ENCODE data around the gene CYP4A22. TPM values are rescaled to one million over a fixed set of nuclear protein-coding genes. Genes with fewer than 3 reads are reported as not detected.
"Not testable (repeated sequence)": the region's sequence is repeated elsewhere in the genome, so short reads cannot be mapped to it uniquely, and the experiment has no call there.

CYP4A22 gene
- total and polyA plus RNA-seq, 2 experiments from 2014 or later: not detected

GRCh38 chr1:47192458-47193384 is 55.5 kb downstream of the CYP4A22 start:
- H3K27me3 ChIP-seq (ENCODE audit: insufficient read depth): peaks cover 32% of the 10 kb centered on the region
- peak; percentile 97 for DNase-seq (ENCODE audit: low spot score)
- H3K79me2 ChIP-seq (replicated peaks; ENCODE audit: insufficient read depth): no peaks in the 10 kb centered on the region
- peak; percentile 93 for ATAC-seq
- no peak overlapping the region for H3K4me3 ChIP-seq
- H3F3A ChIP-seq (replicated peaks; ENCODE audit: low read depth): no peaks in the 10 kb centered on the region
- H3K27ac ChIP-seq (ENCODE audit: low read depth): no peak overlapping the region
- Mint-ChIP-seq H3K4me1 (peaks cover 36% of the 10 kb centered on the region), H3K9me3 (no peaks in the 10 kb centered on the region), H3K36me3 (ENCODE audit: low read depth) (no peaks in the 10 kb centered on the region), H3K4me3 (peak overlapping the region; percentile 48; the same call in 2 of the 3 replicates), H3K27ac (no peak overlapping the region), H3K27me3 (ENCODE audit: insufficient read depth, low read depth, poor library complexity) (peaks cover 35% of the 10 kb centered on the region)
- peak overlapping the region; percentile 11; the same call in 1 of the 2 replicates for H3K4me2 ChIP-seq
- TF ChIP-seq NANOG (IDR thresholded peaks at IDR 0.05; ENCODE audit: borderline replicate concordance) (no peak), CTCF (conservative IDR thresholded peaks at IDR 0.05; ENCODE audit: low read depth in 2 of 2) (peak; percentile 96 to 99), CREB1 (CRISPR knock-in tag; IDR thresholded peaks at IDR 0.05; ENCODE audit: low read depth) (peak; percentile 43; the same call in 1 of the 2 replicates), STAT1 (IDR thresholded peaks at IDR 0.05; ENCODE audit: unreplicated experiment) (no peak), POLR2AphosphoS5 (IDR thresholded peaks at IDR 0.05; ENCODE audit: low read depth) (no peak), EZH2 (IDR thresholded peaks at IDR 0.05; ENCODE audit: low read depth, unreplicated experiment) (peak; percentile 19)
- H3K36me3 ChIP-seq (ENCODE audit: insufficient read depth): no peaks in the 10 kb centered on the region
- H3K9me2 ChIP-seq (ENCODE audit: insufficient read depth): 0 out of 2 replicates have a peak, but pooled peaks cover 3% of the 10 kb centered on the region
- H4K20me1 ChIP-seq (replicated peaks; ENCODE audit: insufficient read depth): peaks cover 7% of the 10 kb centered on the region; the same call in 1 of the 2 replicates
- H3K4me1 ChIP-seq (ENCODE audit: insufficient read depth): peaks cover 25% of the 10 kb centered on the region
- H2AFZ ChIP-seq: no peak overlapping the region

- not testable (repeated sequence) for H3K27ac Mint-ChIP-seq; H4K20me1 ChIP-seq (replicated peaks; ENCODE audit: insufficient read depth); ATAC-seq; H3K9me2 ChIP-seq (ENCODE audit: insufficient read depth); H2AFZ ChIP-seq; H3K36me3 ChIP-seq (ENCODE audit: insufficient read depth); H3F3A ChIP-seq (replicated peaks; ENCODE audit: low read depth); DNase-seq (ENCODE audit: low spot score); H3K9me3 Mint-ChIP-seq; H3K4me3 ChIP-seq; H3K4me3 Mint-ChIP-seq; H3K36me3 Mint-ChIP-seq (ENCODE audit: low read depth); H3K27ac ChIP-seq (ENCODE audit: low read depth); H3K79me2 ChIP-seq (replicated peaks; ENCODE audit: insufficient read depth)
- peaks cover 36% of the 10 kb centered on the region for H3K4me1 Mint-ChIP-seq
- H3K4me2 ChIP-seq: peak overlapping the region; percentile 2; the same call in 1 of the 2 replicates
- peaks cover 25% of the 10 kb centered on the region for H3K4me1 ChIP-seq (ENCODE audit: insufficient read depth)
- peaks cover 34% of the 10 kb centered on the region for H3K27me3 ChIP-seq (ENCODE audit: insufficient read depth)
- H3K27me3 Mint-ChIP-seq (ENCODE audit: insufficient read depth, low read depth, poor library complexity): peaks cover 36% of the 10 kb centered on the region
These were observed 56.3 kb downstream of the CYP4A22 start for GRCh38 chr1:47193496-47193895.

GRCh38 chr1:47194311-47194710 is 57.1 kb downstream of the CYP4A22 start:
- Mint-ChIP-seq H3K9me3 (no peaks in the 10 kb centered on the region), H3K27ac (no peak overlapping the region), H3K4me1 (peaks cover 36% of the 10 kb centered on the region), H3K36me3 (ENCODE audit: low read depth) (no peaks in the 10 kb centered on the region), H3K27me3 (ENCODE audit: insufficient read depth, low read depth, poor library complexity) (peaks cover 38% of the 10 kb centered on the region), H3K4me3 (no peak overlapping the region)
- Histone ChIP-seq H3K27me3 (ENCODE audit: insufficient read depth) (peaks cover 42% of the 10 kb centered on the region), H3K36me3 (ENCODE audit: insufficient read depth) (no peaks in the 10 kb centered on the region), H4K20me1 (replicated peaks; ENCODE audit: insufficient read depth) (peaks cover 7% of the 10 kb centered on the region; the same call in 1 of the 2 replicates), H3K9me2 (ENCODE audit: insufficient read depth) (0 out of 2 replicates have a peak, but pooled peaks cover 3% of the 10 kb centered on the region), H3K27ac (ENCODE audit: low read depth) (no peak overlapping the region), H3K4me3 (no peak overlapping the region), H3K4me1 (ENCODE audit: insufficient read depth) (peaks cover 25% of the 10 kb centered on the region), H3K79me2 (replicated peaks; ENCODE audit: insufficient read depth) (no peaks in the 10 kb centered on the region), H3F3A (replicated peaks; ENCODE audit: low read depth) (no peaks in the 10 kb centered on the region), H2AFZ (no peak overlapping the region), H3K4me2 (no peak overlapping the region)
- DNase-seq (ENCODE audit: low spot score): no peak
- ATAC-seq: no peak
- TF ChIP-seq POLR2AphosphoS5 (IDR thresholded peaks at IDR 0.05; ENCODE audit: low read depth) (no peak), ZNF114 (CRISPR knock-in tag; IDR thresholded peaks at IDR 0.05) (no peak), REST (IDR thresholded peaks at IDR 0.05; ENCODE audit: unreplicated experiment) (no peak), NANOG (IDR thresholded peaks at IDR 0.05; ENCODE audit: borderline replicate concordance) (no peak)
